NOMO-1 treated with DMSO at 0.1 percent for 48 hours (cell line): ENCODE data around the gene PPP2R2C.
A peak's percentile ranks its signal among the peaks of the same experiment; 100 is the strongest.

Experiments used
- DNase-seq: peaks from one replicate; lab custom pipeline; 2025; ENCODE audit not compliant: unreplicated experiment; lab: John Stamatoyannopoulos, UW

PPP2R2C gene

DNA sequence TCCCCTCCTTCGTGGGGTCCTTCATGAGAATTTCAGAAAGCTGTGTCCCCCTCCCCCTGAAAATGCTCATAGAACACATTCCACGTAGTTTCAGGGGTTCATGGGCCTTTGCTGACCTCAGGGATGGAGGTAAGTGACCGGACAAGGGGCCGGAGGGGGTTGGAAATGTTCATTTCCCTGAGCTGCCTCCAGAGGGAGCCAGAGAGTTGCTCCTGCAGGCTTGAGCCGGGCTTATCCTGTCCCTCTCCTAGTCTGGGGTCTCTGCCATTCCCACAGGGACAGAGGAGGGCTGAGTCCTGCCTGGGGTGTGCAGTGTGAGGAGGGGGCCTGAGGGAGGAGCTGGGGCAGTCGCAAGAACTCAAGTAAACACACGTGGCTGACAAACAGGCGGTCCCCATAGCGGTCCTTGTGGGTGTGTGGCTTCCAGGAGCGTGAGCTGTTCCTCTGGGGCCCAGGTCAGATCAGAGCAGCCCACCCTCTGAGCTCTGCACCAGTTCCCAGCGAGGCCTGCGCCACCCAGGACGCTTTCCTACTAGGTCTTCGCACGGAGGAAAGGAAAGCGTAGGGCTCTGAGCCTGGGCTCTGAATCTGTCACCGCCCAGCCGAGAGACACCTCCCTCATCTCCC, 140.3 kb downstream of the PPP2R2C start:
- no peak for DNase-seq

- no peak for DNase-seq
These were observed 140.9 kb downstream of the PPP2R2C start for GRCh38 chr4:6331468-6331867.

DNA sequence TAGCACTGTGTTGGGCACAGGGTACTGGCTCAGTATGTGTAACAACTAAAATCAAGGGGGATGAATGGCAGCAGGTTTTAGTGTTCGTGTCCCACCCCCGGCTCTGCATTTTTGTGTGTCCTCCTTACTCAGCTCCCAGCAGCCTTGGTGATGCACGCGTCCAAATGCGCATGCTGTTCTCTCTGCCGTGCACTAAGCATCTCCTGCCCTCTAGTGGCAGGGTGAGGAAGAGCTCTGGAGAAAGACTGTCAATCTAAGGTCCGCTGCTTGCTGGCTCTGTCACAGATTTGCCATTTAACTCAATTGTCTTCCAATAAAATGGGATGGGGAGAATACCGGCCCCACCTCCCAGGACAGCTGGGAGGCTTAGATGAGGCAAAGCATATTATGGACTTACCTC, 141.4 kb downstream of the PPP2R2C start:
- DNase-seq: peak; percentile 2

GRCh38 chr4:6330384-6330767, 142.0 kb downstream of the PPP2R2C start:
- no peak for DNase-seq

DNA sequence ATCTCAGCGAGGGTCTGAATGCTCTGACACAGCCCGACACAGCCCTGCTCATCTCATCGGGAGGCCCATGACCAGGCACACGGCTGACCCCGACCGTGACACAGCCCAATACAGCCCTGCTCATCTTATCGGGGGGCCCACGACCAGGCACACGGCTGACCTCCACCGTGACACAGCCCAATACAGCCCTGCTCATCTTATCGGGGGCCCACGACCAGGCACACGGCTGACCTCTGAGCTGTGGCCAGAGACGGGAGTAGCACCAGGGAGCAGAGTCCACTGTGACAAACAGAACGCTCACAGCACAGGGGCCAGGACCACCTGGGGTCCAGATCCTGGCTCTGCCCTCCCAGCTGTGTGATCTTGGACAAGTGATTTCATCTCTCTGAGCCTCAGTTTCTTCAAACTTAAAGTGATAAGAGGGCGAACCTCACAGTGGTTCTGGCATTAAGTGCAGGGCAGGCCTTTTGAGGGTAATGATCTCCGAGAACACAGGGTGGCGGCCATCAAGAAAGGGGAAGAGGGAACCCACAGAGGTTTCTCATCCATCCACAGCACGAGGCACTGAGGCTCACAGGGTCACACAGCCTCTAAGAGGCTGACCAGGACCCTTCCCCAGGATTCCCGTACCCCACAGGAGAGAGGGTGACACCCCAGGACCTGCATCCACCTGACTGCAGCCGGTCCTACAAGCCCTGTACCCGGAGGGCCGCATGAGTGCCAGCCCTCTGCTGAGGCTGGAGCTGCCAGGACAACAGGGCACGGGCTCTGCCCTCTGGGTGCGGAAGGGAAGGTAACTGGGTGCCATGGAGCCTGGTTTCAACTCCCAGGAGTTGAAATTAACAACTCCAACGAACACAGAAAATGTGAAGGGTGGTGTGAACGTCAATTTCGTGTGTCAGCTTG, 142.7 kb downstream of the PPP2R2C start:
- DNase-seq: no peak

- no peak for DNase-seq
These were observed 143.9 kb downstream of the PPP2R2C start for GRCh38 chr4:6328526-6328925.

GRCh38 chr4:6327220-6327917, 145.0 kb downstream of the PPP2R2C start:
- DNase-seq: peak; percentile 58

GRCh38 chr4:6326312-6327060, 145.9 kb downstream of the PPP2R2C start:
- DNase-seq: no peak

DNA sequence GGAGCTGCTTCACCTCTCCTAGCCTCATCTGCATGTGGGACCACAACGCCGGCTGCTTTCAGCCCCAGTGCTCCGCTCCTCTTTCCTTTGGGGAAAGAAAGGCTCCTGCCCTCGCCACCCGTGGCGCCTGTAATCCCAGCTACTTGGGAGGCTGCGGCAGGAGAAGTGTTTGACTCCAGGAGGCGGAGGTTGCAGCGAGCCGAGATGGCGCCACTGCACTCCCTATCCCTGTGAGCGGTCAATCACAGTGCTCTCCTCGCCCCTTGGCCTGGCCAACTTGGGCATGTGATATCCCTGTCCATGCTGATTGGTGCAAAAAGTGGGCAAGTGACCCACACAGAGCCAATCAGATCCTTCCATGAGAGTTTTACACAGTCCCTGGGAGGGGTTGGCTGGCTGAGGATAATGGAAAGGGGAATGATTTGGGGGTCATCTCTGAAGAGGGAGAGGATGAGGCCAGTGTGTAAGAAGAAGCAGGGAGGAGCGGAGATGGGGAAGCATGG, 146.6 kb downstream of the PPP2R2C start:
- DNase-seq: no peak

- peak; percentile 6 for DNase-seq
These were observed 147.2 kb downstream of the PPP2R2C start for GRCh38 chr4:6324999-6325787.

GRCh38 chr4:6324461-6324998, 147.9 kb downstream of the PPP2R2C start:
- no peak for DNase-seq

DNA sequence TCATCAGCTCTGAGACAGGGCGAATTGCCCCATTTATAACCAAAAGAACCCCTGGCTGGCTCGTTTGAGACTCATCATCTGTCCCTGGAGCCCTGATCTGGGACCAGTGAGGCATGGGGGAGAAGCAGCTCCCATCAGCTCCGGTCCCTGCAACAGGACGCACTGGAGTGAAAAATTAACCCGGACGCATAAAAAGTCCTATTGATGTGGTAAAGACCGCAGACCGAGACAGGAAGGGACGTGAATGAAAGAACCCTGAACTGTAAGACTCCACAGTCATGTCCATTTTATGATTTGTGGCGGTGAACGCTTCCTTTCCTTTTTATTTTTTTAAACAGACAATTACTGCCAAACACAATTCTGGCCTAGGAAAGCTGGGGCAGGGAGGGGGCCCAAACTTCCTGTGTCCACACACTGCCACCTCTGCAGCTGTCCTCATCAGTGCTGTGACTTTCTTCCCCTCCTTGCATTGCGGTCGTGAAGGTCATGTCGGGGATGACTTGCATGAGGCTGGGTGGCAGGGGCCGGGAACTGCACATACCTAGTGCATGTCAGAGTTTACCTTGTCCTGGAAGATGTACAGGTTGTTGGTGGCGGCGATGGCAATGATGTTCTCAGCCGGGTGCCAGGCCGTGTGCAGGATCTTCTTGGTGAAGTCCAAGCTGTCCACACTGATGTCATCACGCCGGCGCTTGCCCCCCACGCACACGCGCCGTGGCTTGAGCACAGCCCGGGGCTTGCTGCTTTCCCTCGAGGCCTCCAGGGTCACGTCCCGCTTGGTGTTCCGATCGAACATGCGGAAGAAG, 149.4 kb downstream of the PPP2R2C start:
- DNase-seq: peak; percentile 22

DNA sequence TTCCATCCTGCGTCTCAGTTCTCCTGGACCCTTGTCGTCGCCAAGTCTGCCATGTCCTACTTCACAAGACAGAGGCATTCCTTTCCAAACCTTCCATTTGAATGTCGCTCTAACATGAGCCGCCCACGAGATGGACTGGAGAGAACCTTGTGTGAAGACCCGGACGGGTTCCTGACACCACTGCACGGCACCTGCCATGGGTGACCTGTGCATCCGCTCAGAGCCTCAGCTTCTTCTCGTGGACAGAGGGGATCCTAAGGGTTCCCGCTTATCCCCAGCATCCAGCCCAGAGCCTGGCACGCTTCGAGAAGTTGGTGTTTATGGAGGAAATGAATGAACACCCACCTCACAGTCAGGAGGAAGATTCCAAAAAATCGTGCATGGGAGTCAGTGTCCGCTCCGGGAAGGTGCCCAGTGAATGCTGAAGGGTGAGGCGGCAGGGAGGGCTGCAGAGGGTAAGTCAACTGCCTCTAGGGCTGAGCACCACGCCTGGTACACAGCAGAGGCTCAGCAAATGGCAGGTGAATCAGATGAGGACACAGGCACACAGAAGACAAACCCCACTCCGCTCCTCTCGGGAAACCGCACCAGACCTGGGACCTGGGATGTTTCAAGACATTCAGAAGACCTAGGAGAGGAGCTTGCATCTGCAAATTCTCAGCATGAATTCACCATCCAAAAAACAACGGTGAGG, 150.2 kb downstream of the PPP2R2C start:
- no peak for DNase-seq

- no peak for DNase-seq
These were observed 151.1 kb downstream of the PPP2R2C start for GRCh38 chr4:6321361-6321760.

- no peak for DNase-seq
These were observed 151.8 kb downstream of the PPP2R2C start for GRCh38 chr4:6320663-6321062.

GRCh38 chr4:6319530-6320150, 152.8 kb downstream of the PPP2R2C start:
- DNase-seq: no peak

- no peak for DNase-seq
These were observed 154.2 kb downstream of the PPP2R2C start for GRCh38 chr4:6318206-6318605.

- DNase-seq: no peak
These were observed 155.9 kb downstream of the PPP2R2C start for GRCh38 chr4:6316461-6317003.
